K562 (cell line): ENCODE results near the gene RIIAD1.

Source experiments
- CBX3 ChIP-seq, 2 experiments: IDR thresholded peaks; 1 replicate in 1 of 2; 2 replicates in 1 of 2; pipeline ENCODE4 v1.6.1; 2012; ENCODE audit warnings: inconsistent platforms in 2 of 2, low read length in 2 of 2, borderline replicate concordance in 1 of 2, control low read depth in 1 of 2
- TF ChIP-seq, protein P1 (sequence below), 3 experiments: IDR thresholded peaks in 2 of 3; conservative IDR thresholded peaks in 1 of 3; 2 replicates each; pipeline ENCODE4 v1.5.1; 2011 to 2012; ENCODE audit warnings: low read length in 3 of 3, mild to moderate bottlenecking in 3 of 3, control low read depth in 2 of 3, improper control_type of control experiment in 1 of 3, inconsistent platforms in 1 of 3, low read depth in 1 of 3, mixed read lengths in 1 of 3, moderate library complexity in 1 of 3; ENCODE audit not compliant: insufficient read depth in 2 of 3

GRCh38 chr1:151702936-151703335 is 18.4 kb upstream of the RIIAD1 start:
- TF ChIP-seq, protein P1, sequence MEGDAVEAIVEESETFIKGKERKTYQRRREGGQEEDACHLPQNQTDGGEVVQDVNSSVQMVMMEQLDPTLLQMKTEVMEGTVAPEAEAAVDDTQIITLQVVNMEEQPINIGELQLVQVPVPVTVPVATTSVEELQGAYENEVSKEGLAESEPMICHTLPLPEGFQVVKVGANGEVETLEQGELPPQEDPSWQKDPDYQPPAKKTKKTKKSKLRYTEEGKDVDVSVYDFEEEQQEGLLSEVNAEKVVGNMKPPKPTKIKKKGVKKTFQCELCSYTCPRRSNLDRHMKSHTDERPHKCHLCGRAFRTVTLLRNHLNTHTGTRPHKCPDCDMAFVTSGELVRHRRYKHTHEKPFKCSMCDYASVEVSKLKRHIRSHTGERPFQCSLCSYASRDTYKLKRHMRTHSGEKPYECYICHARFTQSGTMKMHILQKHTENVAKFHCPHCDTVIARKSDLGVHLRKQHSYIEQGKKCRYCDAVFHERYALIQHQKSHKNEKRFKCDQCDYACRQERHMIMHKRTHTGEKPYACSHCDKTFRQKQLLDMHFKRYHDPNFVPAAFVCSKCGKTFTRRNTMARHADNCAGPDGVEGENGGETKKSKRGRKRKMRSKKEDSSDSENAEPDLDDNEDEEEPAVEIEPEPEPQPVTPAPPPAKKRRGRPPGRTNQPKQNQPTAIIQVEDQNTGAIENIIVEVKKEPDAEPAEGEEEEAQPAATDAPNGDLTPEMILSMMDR (IDR thresholded peaks at IDR 0.05 in 2 of 3, conservative IDR thresholded peaks at IDR 0.05 in 1 of 3; ENCODE audit: insufficient read depth in 2 of 3, low read depth in 1 of 3, low read length in 3 of 3), result no peak
- no peak for TF ChIP-seq CBX3 (IDR thresholded peaks at IDR 0.05; ENCODE audit: borderline replicate concordance in 1 of 2, low read length in 2 of 2)
